K562 (cell line): Measurements from ENCODE around the gene ABT1. TPM values are rescaled to one million over a fixed set of nuclear protein-coding genes. Genes with fewer than 3 reads are reported as not detected.

Source experiments
- FOS ChIP-seq: IDR thresholded peaks from 3 replicates; pipeline ENCODE4 v1.6.1; 2011; ENCODE audit not compliant: insufficient read length; ENCODE audit errors: extremely low read depth
- FOXM1 ChIP-seq, 2 experiments: fragments of 450-650 bp in 1 of 2; sonication (generic) in 1 of 2; formaldehyde crosslinking in 1 of 2; IDR thresholded peaks; 2 replicates each; pipeline versions ENCODE4 v1.6.1 to v1.9.0; 2017 to 2022; ENCODE audit warnings: low read depth in 2 of 2, mild to moderate bottlenecking in 2 of 2, missing genetic modification reagents in 1 of 2, moderate library complexity in 1 of 2
- ZFP91 ChIP-seq: sonication (generic); formaldehyde crosslinking; IDR thresholded peaks from 2 replicates; pipeline ENCODE4 v1.8.0; 2022; ENCODE audit warnings: mild to moderate bottlenecking, missing genetic modification reagents
- ZFPM2 ChIP-seq: fragments of 250-450 bp; sonication (Bioruptor Pico); IDR thresholded peaks from 2 replicates; pipeline ENCODE4 v1.5.1; 2022; ENCODE audit warnings: mild to moderate bottlenecking
- ZNF280B ChIP-seq: fragments of 250-450 bp; sonication (Bioruptor Pico); IDR thresholded peaks from 2 replicates; pipeline ENCODE4 v1.5.1; 2021; ENCODE audit warnings: mild to moderate bottlenecking
- polyA plus RNA-seq, 8 experiments: library from polyadenylated mRNA; depleted of rRNA in 4 of 8; stranded (reverse) in 5 of 8; unstranded in 3 of 8; fragments of >200 nt; fragmentation: Nextera tagmentation in 2 of 8; fragmentation: Illumina TruSeq in 1 of 8; extraction: Ambion mirVana in 2 of 8; extraction: Trizol in 1 of 8; gene quantifications; 2 replicates each; pipeline versions ENCODE4 v1.2.1 to v1.2.3, GENCODE V29; 2011 to 2014; ENCODE audit warnings: inconsistent platforms in 1 of 8, missing spikeins in 1 of 8
- total RNA-seq, 7 experiments: library from RNA; depleted of rRNA in 6 of 7; stranded (reverse); fragments of >200 nt in 6 of 7; fragmentation: Illumina TruSeq in 2 of 7; extraction: Trizol in 2 of 7; gene quantifications; 2 replicates each; pipeline versions ENCODE4 v1.2.1 to v1.2.3, GENCODE V29; 2011 to 2021; ENCODE audit warnings: low replicate concordance in 1 of 7
- TF ChIP-seq, protein P1 (sequence below): fragments of 450-650 bp; formaldehyde crosslinking; IDR thresholded peaks from 2 replicates; pipeline ENCODE4 v1.4.0; 2020; ENCODE audit warnings: mild to moderate bottlenecking, moderate library complexity

The ABT1 gene
- total and polyA plus RNA-seq, 9 of the 15 experiments (the other 6 are each of a cell fraction or from before 2014, with no cell fraction given): 8.8 to 52.7 (median 40.7) TPM

GRCh38 chr6:26576407-26576843 lies 20.3 kb upstream of the ABT1 start (continued):
- no peak for TF ChIP-seq FOS
- no peak for TF ChIP-seq ZNF280B (CRISPR knock-in tag)
- TF ChIP-seq FOXM1 (IDR thresholded peaks at IDR 0.05; ENCODE audit: low read depth): no peak
- no peak for TF ChIP-seq FOXM1 (CRISPR knock-in tag; IDR thresholded peaks at IDR 0.05; ENCODE audit: low read depth)
- TF ChIP-seq ZFPM2 (CRISPR knock-in tag): no peak
- TF ChIP-seq, protein P1, sequence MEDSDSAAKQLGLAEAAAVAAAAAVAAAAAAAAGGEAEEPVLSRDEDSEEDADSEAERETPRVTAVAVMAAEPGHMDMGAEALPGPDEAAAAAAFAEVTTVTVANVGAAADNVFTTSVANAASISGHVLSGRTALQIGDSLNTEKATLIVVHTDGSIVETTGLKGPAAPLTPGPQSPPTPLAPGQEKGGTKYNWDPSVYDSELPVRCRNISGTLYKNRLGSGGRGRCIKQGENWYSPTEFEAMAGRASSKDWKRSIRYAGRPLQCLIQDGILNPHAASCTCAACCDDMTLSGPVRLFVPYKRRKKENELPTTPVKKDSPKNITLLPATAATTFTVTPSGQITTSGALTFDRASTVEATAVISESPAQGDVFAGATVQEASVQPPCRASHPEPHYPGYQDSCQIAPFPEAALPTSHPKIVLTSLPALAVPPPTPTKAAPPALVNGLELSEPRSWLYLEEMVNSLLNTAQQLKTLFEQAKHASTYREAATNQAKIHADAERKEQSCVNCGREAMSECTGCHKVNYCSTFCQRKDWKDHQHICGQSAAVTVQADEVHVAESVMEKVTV (CRISPR knock-in tag): peak; percentile 12; the same call in 1 of the 2 replicates
- TF ChIP-seq ZFP91: no peak
- TF ChIP-seq, all 486 proteins: peak for 45
